Stimulated activated naive CD4-positive, alpha-beta T cell (primary cell): ENCODE results near the gene HIP1R.
"Not testable (repeated sequence)": the region's sequence is repeated elsewhere in the genome, so short reads cannot be mapped to it uniquely, and the experiment has no call there.

Experiments used
- DNase-seq, 6 experiments: peaks; one replicate each; lab custom pipeline; 2025; lab: John Stamatoyannopoulos, UW

Gene HIP1R, protein sequence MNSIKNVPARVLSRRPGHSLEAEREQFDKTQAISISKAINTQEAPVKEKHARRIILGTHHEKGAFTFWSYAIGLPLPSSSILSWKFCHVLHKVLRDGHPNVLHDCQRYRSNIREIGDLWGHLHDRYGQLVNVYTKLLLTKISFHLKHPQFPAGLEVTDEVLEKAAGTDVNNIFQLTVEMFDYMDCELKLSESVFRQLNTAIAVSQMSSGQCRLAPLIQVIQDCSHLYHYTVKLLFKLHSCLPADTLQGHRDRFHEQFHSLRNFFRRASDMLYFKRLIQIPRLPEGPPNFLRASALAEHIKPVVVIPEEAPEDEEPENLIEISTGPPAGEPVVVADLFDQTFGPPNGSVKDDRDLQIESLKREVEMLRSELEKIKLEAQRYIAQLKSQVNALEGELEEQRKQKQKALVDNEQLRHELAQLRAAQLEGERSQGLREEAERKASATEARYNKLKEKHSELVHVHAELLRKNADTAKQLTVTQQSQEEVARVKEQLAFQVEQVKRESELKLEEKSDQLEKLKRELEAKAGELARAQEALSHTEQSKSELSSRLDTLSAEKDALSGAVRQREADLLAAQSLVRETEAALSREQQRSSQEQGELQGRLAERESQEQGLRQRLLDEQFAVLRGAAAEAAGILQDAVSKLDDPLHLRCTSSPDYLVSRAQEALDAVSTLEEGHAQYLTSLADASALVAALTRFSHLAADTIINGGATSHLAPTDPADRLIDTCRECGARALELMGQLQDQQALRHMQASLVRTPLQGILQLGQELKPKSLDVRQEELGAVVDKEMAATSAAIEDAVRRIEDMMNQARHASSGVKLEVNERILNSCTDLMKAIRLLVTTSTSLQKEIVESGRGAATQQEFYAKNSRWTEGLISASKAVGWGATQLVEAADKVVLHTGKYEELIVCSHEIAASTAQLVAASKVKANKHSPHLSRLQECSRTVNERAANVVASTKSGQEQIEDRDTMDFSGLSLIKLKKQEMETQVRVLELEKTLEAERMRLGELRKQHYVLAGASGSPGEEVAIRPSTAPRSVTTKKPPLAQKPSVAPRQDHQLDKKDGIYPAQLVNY

DNA sequence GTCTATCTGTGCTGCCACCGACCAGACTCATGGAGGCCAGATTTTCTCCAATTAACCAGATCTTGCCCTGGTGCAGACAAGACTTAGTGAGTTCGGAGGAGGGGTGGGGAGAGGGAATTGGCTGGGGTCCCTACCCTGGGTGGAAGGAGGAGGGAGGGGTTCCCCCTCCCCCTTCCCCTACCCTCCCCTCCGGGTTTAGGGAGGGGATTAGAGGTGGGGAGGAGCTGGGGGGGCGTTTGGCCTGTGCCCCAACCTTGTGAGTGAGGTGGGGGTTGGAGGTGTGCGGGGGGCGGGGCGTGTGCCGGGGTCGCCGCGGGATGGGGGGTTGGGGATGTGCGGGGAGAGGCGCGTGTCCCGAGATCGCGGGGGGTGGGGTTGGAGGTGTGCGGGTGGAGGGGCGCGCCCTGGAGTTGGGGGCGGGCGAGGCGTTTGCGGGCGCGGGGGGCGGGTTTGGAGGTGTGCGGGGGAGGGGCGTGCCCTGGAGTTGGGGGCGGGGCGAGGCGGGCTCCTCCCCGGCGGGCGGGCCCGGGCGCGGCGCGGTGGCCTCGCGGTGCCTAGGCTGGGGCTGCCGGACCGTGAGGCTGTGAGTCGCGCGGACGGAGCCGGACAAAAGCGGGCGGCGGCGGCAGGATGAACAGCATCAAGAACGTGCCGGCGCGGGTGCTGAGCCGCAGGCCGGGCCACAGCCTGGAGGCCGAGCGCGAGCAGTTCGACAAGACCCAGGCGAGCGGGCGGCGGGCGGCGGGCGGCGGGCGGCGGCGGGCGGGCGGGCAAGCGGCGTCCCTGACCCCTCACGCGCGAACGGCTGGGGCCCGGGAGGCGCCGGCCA is at the start of gene HIP1R:
HIP1R (plus strand) TSS at position 537 of the 829 bp plus-strand sequence; CDS start at position 631, 94 bp downstream.
- peak; percentile 31 to 71 (median 64) for DNase-seq

DNA sequence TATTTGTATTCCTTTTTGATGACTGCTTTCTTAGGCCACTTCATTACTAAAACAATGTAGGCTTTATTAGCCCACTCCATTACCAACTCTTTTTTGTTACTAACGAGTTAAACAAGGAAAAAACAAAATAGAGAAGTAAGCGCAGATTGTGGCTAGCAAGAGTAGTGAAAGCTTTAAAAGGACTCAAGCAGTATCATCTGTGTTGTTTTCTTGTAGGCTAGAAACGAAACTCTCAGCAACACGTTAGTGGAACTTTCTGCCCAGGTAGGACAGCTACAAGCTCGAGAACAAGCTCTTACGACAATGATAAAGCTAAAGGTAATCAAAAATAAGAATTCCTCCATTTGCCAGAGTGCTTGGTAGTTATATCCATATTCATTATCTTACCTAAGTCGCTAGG is 49.8 kb upstream of the HIP1R start:
- no peak for DNase-seq

DNA sequence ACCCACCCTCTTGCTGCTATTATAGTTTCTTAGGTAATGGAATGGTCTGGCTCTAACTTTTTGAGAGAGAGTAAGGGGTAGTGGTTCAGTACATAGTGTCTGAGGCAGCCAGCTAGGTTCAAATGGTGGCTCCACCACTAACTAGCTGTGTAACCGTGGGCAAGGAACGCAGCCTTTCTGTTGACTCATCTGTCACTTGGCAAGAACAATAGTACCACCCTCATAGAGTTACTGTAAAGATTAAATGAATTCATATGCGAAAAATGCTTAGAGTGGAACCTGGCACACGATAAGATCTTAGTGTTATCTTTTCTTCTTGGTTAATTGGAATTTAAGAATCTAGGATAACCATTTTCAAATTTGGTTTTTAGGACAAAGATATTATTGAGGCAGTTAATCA is 46.9 kb upstream of the HIP1R start:
- DNase-seq = no peak

DNA sequence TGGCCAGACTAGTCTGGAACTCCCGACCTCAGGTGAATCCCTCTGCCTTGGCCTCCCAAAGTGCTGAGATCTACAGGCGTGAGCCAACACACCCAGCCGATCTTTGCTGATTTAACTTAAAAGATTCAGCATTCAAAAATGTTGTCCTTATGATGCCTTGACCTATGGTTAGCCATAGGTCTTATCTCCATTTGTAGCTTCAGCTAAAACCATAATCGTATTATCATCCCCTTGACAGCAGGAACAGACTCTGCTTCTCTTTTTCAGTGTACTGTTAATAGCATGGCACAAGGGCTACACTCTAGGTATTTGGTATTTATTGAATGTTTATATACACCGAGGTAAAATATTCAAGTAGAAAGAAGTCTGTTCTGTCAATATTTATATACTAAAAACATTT is 45.6 kb upstream of the HIP1R start:
- DNase-seq = no peak

DNA sequence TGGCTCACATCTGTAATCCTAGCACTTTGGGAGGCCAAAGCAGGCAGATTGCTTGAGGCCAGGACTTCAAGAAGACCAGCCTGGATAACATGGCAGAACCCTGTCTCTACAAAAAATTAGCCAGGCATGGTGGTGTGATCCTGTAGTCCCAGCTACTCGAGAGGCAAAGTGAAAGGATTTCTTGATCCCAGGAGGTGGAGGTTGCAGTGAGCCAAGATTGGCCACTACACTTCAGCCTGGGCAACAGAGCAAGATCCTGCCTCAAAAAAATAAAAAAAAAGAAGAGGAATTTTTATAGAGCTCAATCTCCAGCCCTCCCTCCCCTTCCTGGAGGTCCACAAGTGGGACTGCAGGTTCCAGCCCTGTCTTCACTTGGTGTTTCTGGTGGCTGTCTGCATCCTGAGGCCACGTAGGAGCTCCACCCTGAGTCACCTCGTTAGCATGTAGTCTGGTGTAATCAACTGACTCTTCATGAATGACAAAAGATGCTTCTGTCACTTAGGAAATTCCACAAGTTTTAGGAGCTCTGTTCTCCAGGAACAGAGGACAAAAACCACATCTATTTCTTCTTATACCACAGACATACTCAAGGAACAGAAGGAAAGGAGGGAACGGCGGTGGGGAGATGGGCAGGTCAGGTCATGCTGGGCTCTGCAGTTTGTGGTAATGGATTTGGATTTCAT is 44.7 kb upstream of the HIP1R start:
- no peak for DNase-seq

DNA sequence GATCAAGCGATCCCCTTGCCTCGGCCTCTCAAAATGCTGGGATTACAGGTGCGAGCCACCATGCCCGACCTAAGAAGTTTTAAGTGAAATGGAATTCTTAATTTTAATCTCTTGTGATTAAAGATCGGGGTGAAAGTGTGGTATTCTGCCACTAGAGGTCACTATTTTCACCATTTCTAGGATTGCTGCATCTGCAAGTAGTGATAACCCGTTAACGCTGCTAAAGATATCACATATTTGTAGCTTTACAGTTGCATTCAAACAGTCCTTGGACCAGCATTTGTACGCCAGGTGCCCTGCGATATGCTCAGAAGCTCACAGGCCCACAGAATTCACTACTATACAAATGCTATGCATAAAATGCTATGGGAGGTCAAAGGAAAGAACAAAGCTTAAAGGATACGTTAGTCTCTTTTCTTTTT is 41.6 kb upstream of the HIP1R start:
- peak in 4 of 6 experiments; percentile 9 to 72 (median 54) for DNase-seq

DNA sequence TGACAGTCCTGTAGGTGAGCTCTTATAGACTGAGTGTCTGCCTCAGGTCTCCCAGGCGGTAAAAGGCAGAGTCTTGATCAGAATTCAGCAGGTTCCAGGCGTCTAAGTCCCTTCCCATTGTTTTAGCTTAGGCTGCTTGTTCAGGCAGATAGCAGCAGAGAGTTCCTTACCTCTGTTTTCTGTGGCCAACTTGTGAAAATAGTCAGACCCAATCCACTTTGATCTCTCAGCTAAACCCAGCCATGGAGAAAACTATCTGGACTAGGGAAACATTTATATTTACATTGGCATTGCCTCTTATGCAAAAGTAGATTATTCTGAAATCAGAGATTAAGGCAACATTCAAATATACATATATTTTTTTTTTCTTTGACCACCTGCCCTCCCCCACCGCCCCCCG is 39.5 kb upstream of the HIP1R start:
- DNase-seq = no peak

DNA sequence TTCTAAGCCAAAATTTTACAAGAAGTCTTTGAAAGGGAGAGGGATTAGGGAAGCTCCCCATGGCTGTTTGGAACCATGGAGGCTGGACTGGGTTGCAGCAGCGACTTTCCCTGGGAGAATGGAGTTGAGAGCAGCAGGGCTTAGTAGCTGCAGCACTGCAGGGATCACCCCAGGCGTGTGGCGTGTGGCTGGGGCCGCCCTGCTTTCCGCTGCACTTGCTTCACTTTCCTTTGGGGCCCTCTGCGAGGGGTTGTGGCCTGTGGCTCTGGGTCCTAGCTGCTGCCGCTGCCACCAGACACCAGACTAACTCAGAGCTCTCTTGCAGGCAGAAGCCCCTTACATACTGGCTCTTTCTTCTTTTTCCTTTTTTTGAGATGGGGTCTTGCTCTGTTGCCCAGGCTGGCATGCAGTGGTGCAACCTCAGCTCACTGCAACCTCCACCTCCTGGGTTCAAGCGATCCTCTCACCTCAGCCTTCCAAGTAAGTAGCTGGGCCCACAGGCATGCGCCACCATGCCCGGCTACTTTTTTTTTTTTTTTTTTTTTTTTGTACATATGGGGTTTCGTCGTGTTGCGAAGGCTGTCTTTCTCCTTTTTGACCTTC is 35.5 kb upstream of the HIP1R start:
- DNase-seq = no peak

DNA sequence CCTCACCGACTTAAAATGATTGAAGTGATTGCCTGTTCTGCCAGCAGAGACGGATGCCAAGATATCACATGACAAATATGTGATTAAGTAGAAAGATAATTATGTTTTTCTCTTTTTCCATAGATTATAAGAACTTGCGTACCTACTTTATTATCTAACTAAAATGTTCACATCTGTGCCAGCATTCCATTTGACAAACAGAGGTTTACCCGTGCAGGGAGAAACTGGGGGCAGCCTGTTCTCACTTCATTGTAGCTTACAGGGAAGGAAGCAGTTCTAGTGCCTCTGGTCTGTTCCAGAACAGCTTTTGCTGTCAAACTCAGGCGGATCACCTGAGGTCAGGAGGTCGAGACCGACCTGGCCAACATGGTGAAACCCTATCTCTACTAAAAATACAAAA is 31.3 kb upstream of the HIP1R start:
- DNase-seq = no peak

DNA sequence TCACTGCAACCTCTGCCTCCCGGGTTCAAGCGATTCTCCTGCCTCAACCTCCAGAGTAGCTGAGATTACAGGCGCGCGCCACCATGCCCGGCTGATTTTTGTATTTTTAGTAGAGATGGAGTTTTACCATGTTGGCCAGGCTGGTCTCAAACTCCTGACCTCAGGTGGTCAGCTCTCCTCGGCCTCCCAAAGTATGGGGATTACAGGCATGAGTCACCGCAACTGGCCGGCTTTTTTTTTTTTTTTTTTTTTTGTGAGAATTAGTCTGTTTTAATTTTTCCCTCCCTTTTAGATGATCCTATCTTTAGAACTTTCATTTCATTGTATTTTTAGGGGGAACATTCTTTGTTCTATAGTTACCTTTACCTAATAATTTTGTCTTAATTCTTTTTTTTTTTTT is 30.3 kb upstream of the HIP1R start:
- DNase-seq = not testable (repeated sequence)

DNA sequence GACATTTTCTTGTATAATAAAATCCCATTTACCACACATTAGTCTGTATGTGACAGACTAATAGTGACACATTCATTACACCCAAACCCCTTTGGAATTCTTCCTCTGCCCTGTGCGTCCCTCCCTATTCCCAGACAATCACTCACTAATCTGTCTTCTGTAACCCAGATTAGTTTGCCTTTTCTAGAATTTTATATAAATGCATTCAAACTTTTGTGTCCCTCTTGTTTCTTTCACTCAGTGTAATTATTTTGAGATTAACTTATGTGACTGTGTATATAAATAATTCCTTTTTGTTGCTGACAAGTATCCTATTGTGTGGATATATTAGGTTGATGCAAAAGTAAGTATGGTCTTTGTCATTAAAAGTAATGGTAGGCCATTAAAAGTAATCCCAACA is 27.6 kb upstream of the HIP1R start:
- DNase-seq = no peak

DNA sequence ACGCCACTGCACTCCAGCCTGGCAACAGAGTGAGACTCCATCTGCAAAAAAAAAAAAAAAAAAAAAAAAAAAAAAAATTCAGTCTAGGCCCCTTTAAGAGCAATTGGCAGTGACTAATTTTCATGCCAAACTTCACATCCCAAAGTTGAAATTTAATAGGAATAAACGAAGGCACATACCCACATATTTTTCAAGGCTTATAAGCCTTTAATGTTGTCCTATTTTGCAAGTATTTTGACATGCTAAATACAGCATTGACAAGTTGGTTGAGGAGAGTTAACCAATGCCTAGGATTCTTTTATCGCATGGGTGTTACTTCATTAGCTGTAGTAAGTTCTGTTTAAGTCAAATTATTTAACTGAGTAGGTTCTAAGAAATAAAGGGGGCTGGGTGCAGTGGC is 23.5 kb upstream of the HIP1R start:
- DNase-seq = no peak

DNA sequence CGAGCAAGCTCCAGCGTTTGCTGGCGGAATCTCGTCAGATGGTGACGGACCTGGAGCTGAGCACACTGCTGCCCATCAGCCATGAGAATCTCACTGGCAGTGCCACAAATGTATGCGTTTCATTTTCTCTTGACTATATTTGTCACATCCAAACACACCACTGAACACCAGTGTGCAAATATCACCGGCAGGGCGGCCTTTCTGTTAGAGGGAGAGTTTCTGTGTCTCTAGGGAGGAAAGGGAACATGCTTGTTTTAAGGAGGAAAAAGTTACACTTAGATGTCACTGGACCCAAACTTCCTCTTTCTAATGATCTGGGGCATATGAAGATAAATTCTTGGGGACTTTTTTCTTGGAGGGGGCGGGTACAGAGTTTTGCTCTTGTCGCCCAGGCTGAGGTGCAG is 21.9 kb upstream of the HIP1R start:
- no peak for DNase-seq

DNA sequence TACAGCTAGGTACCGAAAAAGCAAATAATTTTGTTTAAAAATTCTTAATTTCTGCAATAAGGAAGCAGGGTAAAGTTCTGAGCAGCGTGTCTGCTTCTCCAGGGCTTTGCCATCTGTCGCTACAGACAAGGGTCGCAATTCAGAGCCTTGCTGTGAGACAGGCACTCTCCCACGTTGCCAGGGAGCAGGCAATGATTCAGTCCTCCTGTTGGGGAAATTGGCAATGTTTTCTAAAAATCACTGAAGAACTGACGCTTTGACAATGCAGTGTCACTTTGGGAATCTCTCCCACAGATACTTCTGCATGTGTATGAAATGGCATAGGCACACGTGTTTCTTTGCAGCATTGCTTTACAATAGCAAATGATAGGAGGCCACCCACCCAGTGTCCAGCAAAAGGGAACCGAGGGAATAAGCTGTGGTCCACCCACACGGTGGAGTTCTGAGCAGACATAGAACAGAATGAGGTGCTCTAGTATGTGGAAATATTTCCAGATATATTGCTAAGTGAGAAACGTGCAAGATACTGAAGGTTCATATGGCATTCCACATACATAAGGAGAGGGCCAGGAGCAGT is 16.0 kb upstream of the HIP1R start:
- no peak for DNase-seq

DNA sequence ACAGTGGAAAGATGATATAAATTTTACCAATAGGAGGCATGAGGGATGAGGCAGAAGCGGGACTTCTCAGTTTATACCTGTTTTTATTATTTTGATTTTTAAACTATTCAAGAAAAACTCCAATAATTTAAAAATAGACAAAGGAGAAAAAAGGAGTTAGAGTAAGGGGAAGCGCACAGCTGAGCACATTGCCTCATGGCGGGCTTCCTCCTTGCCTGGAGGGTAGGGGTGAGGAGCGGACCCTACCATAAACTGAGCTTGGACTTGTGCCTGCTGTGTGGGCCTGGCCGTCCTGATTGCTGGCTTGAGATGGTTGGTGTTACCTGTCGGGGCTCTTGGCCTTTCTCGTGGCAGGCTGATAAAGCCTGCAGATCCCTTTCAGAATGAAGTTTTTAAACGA is 15.1 kb upstream of the HIP1R start:
- DNase-seq = no peak

DNA sequence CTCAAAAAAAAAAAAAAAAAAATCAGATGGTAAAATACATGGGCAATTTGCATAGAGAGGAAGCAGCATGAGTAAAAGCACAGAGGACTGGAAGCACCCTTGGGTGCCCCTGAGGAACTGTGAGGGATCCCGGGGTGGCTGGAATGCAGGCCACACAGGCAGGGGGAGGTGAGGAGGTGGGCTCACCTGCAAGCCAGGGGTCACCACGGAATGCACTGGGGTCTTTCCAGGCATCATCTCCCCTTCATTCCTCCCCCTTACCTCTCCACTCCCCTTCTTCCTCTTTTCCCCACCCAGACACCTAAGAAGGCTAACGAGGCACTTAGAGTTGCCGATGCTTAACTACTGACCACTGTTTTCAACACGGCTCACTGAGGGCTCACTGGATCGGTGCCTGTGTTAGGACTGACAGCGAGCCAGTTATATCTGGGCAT is 14.4 kb upstream of the HIP1R start:
- no peak for DNase-seq

DNA sequence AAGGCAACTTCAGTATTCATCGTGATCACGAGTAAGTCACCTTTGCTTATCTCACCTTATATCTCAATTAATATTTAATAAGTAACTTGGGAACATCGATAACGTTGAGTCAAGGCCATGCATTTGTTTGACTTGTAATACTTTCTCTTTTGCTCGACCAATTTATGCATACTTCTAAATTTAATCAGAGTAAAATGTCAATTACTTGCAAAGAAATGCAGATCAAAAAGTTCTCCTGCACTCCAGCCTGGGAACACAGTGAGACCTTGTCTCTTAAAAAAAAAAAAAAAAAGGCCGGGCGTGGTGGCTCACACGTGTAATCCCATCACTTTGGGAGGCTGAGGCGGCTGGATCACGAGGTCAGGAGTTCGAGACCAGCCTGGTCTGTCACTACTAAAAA is 11.8 kb upstream of the HIP1R start:
- DNase-seq = no peak

DNA sequence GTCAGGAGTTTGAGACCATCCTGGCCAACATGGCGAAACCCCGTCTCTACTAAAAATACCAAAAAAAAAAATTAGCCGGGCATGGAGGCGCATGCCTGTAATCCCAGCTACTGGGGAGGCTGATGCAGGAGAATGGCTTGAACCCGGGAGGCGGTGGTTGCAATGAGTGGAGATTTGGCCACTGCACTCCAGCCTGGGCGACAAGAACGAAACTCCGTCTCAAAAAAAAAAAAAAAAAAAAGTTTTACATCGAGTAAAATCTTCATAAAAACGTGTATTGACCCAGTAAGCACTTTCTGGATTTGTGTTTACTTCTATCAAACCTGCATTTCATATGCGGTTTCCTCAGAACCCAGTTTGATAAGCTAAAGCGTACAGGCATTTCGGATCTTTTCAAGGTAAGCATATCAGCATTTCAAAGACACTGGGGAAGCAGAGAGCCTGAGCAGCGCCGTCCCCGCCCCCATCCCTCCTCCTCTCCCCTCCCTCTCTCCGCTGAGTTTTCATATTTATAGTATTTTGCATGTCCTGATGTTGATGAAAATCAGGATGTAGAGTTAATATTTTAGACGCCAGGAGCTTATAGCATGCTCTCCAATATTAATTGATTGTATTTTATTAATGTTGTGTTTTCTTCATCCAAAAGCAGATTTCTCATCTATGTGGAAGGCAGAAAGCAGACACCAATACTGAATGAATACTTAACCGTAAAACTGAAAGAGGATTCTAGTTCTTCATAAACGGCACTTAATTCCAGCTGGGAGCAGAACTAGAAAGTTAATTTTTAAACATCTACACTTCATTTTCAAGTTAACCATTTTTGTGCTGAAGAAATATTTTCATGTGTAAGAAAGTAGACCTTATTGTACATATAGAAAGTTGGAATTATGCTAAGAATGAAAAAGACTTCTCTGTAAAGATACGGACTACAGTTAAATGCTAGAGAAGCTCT is 9.2 kb upstream of the HIP1R start:
- peak in 1 of 6 experiments; percentile 10 for DNase-seq

DNA sequence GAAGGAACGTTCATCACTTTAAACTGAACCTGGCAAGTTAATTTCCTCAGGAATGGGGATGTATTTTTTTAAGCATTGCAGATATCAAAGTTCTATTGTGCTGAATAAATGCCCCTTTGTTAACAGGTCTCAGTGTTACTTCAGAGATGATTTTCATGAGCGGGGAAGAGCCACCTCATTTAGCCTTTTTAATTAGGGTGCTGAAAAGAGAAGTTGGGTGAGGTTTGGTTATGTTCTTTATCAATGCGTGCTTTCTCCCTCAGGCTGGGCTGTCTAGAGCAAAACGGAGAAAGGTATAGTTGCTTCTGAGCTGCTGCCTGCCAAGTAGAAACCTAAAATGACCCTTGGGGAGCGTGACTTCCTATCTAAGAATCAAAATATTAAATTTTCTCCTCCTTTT is 8.0 kb upstream of the HIP1R start:
- no peak for DNase-seq
